ENCODE measurements around the gene ADAMTS14.
"Not testable (repeated sequence)": the region's sequence is repeated elsewhere in the genome, so short reads cannot be mapped to it uniquely, and the experiment has no call there.

The ADAMTS14 gene

GRCh38 chr10:70629338-70629737 is 43.0 kb upstream of the ADAMTS14 start:
- Histone ChIP-seq H3K36me3 (no peaks in the 10 kb centered on the region), H3K27ac (no peak overlapping the region), H3K9me3 (ENCODE audit: severe bottlenecking) (peaks cover 5% of the 10 kb centered on the region), H3K4me3 (ENCODE audit: low read depth, low read length) (no peak overlapping the region), H3K27me3 (ENCODE audit: insufficient read depth, low read depth, severe bottlenecking) (no peaks in the 10 kb centered on the region)
- TF ChIP-seq CTCF (IDR thresholded peaks at IDR 0.05; ENCODE audit: low read depth, low read length) = no peak
- DNase-seq = no peak

- DNase-seq; H3K4me3 ChIP-seq (ENCODE audit: low read depth, low read length): not testable (repeated sequence)
Measured at GRCh38 chr10:70631735-70632134, 40.6 kb upstream of the ADAMTS14 start.

GRCh38 chr10:70634011-70634410 is 38.3 kb upstream of the ADAMTS14 start:
- Histone ChIP-seq H3K36me3 (no peaks in the 10 kb centered on the region), H3K27me3 (ENCODE audit: insufficient read depth, low read depth, severe bottlenecking) (no peaks in the 10 kb centered on the region), H3K4me3 (ENCODE audit: low read depth, low read length) (no peak overlapping the region), H3K9me3 (ENCODE audit: severe bottlenecking) (peaks cover 5% of the 10 kb centered on the region), H3K27ac (no peak overlapping the region)
- no peak for DNase-seq
- TF ChIP-seq CTCF (IDR thresholded peaks at IDR 0.05; ENCODE audit: low read depth, low read length) = no peak

More at GRCh38 chr10:70631735-70632134, 40.6 kb upstream of the ADAMTS14 start:
- H3K36me3 ChIP-seq; H3K27ac ChIP-seq; H3K27me3 ChIP-seq (ENCODE audit: insufficient read depth, low read depth, severe bottlenecking); H3K9me3 ChIP-seq (ENCODE audit: severe bottlenecking): not testable (repeated sequence)

GRCh38 chr10:70634515-70634914 is 37.8 kb upstream of the ADAMTS14 start:
- H3K36me3 ChIP-seq; H3K4me3 ChIP-seq (ENCODE audit: low read depth, low read length); H3K27ac ChIP-seq; DNase-seq; H3K9me3 ChIP-seq (ENCODE audit: severe bottlenecking); H3K27me3 ChIP-seq (ENCODE audit: insufficient read depth, low read depth, severe bottlenecking): not testable (repeated sequence)

- not testable (repeated sequence) for DNase-seq; H3K36me3 ChIP-seq; H3K9me3 ChIP-seq (ENCODE audit: severe bottlenecking); H3K27ac ChIP-seq; H3K4me3 ChIP-seq (ENCODE audit: low read depth, low read length); H3K27me3 ChIP-seq (ENCODE audit: insufficient read depth, low read depth, severe bottlenecking)
Measured at GRCh38 chr10:70639640-70640383, 32.5 kb upstream of the ADAMTS14 start.

GRCh38 chr10:70643272-70643671 is 29.0 kb upstream of the ADAMTS14 start:
- not testable (repeated sequence) for H3K9me3 ChIP-seq (ENCODE audit: severe bottlenecking); H3K36me3 ChIP-seq; H3K27me3 ChIP-seq (ENCODE audit: insufficient read depth, low read depth, severe bottlenecking)

GRCh38 chr10:70644959-70645358 is 27.3 kb upstream of the ADAMTS14 start:
- not testable (repeated sequence) for H3K27me3 ChIP-seq (ENCODE audit: insufficient read depth, low read depth, severe bottlenecking); H3K27ac ChIP-seq; H3K4me3 ChIP-seq (ENCODE audit: low read depth, low read length); H3K36me3 ChIP-seq; DNase-seq
- H3K9me3 ChIP-seq (ENCODE audit: severe bottlenecking) = peaks cover 14% of the 10 kb centered on the region

More at GRCh38 chr10:70643272-70643671, 29.0 kb upstream of the ADAMTS14 start:
- H3K27ac ChIP-seq; H3K4me3 ChIP-seq (ENCODE audit: low read depth, low read length); DNase-seq: not testable (repeated sequence)

- no peaks in the 10 kb centered on the region for H3K36me3 ChIP-seq
- H3K4me3 ChIP-seq (ENCODE audit: low read depth, low read length) = no peak overlapping the region
- no peaks in the 10 kb centered on the region for H3K27me3 ChIP-seq (ENCODE audit: insufficient read depth, low read depth, severe bottlenecking)
- no peak overlapping the region for H3K27ac ChIP-seq
- H3K9me3 ChIP-seq (ENCODE audit: severe bottlenecking) = peaks cover 25% of the 10 kb centered on the region
- no peak for DNase-seq
- TF ChIP-seq CTCF (IDR thresholded peaks at IDR 0.05; ENCODE audit: low read depth, low read length) = no peak
Measured at GRCh38 chr10:70647086-70647485, 25.2 kb upstream of the ADAMTS14 start.

All from WERI-Rb-1 (cell line).